NCI-H748 treated with DMSO at 0.1 percent for 48 hours (cell line): ENCODE results near the gene HAO2.
"Not testable (repeated sequence)": the region's sequence is repeated elsewhere in the genome, so short reads cannot be mapped to it uniquely, and the experiment has no call there.

Experiments used
- DNase-seq: peaks from one replicate; lab custom pipeline; 2025; lab: John Stamatoyannopoulos, UW

The HAO2 gene

DNA sequence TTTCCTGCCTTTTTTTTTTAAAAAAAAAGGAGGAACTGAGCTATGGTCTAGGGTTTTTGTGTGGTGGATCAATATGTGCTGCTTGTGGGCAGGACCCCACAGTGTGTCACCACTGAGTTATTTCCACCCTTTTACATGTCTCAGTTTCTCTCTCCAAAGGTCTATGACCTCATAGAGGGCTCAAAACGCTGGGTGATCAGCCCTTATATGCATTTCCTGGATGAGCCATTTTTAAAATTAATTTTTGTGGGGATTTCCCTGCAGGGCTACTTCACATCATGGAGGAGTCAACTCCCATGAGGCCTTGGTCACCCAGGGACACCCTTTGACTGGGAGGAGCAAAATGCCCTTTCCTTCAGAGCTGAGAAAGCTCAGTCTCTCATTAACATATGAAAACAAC is 20.7 kb upstream of the HAO2 start:
- DNase-seq = no peak

DNA sequence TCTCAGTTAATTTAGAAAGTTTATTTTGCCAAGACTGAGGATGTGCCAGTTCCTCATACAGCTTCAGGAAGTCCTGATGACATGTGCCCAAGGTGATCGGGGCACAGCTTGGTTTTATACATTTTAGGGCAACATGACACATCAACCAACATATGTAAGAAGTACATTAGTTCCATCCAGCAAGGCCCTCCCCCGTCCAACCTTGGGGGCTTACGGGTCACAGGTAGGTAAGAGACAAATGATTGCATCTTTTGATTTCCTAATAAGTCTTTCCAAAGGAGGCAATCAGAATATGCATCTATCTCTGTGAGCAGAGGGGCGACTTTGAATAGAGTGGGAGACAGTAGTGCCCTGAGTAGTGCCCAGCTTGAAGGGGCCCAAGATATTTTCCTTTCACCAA is 19.6 kb upstream of the HAO2 start:
- DNase-seq = no peak

DNA sequence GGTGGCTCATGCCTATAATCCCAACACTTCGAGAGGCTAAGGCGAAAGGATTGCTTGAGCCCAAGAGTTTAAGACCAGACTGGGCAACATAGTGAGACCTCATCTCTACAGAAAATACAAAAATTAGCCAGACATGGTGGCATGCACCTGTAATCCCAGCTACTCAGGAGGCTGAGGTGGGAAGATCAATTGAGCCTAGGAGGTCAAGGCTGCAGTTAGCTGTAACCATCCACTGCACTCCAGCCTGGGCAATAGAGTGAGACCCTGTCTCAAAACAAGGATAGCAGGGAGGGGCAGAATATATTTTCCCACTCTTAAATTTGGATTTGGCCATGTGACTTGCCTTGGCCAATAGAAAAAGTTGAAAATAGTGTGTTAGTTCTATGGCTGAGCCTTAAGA is 17.7 kb upstream of the HAO2 start:
- DNase-seq = not testable (repeated sequence)

DNA sequence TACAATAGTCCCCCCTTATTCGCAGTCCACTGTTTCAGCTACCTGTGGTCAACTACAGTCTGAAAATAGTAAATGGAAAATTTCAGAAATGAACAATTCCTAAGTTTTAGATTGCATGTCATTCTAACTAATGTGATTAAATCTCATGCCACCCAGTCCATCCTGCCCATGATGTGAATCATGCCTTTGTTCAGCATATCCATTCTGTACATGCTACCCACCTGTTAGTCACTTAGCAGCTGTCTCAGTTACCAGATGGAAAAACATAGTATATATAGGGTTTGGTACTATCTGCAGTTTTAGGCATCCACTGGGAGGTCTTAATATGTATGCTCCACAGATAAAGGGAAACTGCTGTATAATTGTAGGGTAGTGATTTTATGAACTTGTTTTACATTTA is 16.6 kb upstream of the HAO2 start:
- no peak for DNase-seq

DNA sequence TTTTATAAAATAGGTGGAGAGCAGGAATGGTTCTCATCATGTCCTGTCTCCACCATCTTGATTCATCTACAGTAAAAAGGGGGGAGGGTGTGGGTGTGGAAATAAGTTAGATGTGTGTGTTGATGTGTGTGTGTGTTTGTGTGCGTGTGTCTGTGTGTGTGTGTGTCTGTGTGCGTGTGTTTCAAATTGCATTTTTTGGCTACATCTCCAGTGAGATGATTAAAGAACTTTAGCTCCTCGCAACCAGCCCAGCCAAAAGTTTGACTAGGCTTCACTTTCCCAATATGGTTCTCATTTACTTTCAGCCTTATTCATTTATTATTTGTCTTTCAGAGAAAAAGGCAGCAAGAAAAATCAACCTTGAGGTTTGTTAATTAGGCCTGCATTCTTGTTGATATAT is 14.7 kb upstream of the HAO2 start:
- DNase-seq = no peak

DNA sequence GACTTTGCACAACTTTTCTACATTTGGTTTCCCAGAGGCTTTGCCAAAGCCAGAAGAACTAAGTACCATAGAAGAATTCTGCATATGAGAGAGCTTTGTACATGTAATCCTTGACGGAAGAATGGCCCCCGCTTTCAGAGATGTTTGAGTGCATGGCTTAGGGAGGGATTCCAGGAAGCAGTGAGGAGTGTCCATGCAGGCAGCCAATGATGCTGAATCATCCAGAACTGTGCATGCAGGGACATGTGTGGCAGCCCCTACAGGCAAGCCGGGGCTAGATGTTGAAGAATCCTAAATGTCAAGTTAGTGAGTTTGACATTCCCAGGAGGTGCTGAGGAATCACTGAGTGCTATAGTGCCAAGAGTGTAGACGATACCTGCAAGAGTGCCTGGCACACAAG is 9.9 kb upstream of the HAO2 start:
- DNase-seq = no peak

DNA sequence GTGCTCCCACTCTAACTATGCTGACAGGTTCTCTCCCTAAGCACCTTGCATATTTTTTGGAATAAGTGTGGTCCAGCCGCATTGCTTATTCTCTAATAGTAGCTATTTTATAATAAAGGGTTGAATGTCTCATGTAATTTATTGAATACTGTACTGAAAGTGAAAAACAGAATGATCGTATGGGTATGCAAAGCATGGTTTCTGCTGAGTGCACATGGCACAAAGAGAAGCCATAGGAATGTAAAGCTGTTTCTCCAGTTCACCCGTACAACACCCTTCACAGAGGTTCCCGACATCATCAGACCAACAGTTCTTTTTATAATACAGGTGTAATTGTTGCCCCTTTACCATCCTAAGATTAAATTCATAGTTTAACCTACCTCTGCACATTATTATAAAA is 8.9 kb upstream of the HAO2 start:
- no peak for DNase-seq

DNA sequence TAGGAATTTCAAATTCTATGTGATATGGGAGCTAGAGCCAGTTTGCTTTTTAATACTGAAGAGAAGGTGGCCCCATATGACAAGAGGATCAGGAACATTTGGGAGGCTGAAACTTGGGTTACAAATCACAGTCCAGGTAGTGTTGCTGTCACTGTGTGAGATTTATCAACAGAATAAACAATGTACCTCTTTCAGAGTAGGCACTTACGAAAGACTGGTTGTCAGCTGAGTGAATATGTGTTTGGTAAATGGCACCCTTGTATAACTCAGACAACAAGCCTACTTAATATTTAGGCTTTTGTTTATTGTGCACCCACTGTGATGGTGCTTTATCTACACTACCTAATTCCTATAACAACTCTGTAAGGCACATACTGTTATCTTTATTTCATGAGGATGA is 7.4 kb upstream of the HAO2 start:
- DNase-seq = no peak

DNA sequence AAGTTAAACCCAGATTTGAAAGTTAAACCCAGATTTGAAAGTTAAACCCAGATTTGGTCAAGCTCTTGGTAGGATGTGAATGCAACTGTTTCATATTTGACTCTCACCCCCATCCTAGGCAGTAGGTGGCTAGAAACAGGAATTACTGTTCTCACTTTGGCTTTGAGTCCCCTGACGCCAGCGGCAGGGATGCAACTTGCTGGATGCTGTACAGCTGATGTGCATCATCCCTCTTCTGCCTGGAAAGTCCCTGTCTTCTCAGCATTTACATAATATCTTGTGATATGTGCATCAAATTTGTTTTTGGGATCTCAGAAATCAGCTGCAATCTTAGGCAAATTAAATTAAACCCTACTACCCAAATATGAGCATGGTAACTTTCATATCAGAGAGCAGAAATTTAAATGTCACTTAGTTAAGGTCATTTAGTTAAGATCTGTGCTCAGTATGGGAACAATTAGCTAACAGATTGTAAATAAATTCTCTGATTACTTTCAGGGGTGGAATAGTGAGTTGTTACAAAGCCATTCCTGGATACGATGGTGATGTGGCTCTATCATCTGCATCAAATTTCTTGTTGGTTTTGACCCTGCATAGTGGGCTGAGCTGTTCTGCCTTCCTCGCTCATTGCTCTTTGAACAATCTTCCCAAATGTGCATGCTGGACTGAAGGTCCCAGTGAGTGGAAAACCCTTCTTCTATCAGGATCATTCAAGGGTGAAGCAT is 6.8 kb upstream of the HAO2 start:
- no peak for DNase-seq

DNA sequence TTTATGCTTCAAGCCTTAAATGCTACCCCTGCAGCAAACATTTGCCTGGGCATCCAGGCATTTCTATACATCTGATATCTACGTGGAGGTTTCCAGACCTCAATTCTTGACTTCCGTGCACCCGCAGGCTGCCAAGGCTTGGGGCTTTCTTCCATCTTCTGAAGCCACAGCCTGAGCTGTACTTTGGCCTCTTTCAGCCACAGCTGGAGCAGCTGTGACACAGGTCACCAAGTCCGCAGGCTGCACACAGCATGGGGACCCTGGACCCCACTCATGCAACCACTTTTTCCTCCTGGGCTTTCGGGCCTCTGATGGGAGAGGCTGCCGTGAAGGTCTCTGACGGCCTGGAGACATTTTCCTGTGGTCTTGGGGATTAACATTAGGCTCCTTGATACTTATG is 5.4 kb upstream of the HAO2 start:
- no peak for DNase-seq

DNA sequence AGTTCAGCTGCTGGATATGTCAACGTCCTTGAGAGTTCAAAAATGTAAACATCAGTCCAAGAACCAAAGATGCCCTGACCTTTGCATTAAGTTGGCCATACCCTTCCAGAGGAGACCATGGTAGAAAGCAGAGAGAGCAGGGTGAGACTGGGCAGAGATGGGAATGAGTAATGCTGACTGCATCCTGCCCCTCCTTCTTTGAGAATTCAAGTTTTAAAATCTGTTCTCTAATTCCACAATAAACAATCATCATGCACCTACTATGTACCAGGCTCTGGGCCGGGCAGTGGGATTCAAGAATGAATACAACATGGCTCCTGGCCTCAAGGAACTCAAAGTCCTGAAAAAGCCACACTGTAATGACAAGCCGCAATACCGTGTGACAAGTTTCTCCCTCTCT is 3.9 kb upstream of the HAO2 start:
- DNase-seq = no peak

DNA sequence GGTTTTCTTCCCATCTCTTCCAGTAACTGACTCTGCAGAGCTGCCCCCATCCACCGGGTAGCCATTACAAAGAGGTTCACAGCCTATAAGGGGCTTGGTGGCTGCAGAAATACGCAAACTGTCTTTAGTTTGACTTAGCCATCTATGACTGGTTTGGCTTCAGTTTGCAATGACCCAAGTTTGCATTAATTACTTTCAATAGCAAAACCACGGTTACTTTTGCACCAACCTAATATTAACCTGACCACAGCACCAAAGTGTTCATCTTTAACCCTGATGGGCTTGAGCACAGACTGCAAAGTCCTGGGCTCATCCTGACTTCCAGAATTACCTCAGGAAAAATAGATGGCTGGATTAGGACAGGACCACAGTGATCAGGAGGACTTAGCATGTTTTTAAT is 2.2 kb upstream of the HAO2 start:
- DNase-seq = no peak

DNA sequence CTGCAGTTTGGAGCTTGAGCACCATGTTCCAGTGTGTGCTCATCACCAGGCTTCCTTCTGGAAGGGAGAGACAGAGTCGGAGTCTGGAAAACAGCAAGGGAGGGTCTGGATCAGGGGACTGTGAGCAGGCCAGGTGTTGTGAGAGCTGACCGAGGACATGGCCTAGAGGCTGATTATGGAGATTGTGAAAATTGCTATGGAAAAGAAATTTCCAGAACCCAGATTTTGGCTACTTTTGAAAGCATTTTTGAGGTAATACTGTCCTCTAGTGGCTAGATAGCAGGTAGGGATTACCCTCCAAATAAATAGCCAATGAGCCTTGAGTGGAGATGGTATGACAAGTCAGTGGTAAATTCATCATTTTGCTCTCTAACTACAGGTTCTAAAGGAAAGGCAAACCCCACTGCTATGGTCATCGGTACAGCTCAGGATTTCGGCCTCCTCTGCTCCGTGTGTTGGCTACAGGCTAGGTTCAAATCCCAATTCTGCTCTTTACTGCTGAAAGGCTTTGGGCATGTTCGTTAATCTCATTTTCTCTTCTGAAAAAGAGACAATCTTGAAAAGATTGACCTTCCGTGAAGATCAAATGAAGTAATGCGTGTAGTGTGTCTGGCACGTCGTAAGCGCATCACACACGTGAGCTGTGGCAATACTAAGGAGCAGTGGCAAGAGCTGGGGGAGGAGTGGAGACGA is 1.0 kb upstream of the HAO2 start:
- DNase-seq = no peak

DNA sequence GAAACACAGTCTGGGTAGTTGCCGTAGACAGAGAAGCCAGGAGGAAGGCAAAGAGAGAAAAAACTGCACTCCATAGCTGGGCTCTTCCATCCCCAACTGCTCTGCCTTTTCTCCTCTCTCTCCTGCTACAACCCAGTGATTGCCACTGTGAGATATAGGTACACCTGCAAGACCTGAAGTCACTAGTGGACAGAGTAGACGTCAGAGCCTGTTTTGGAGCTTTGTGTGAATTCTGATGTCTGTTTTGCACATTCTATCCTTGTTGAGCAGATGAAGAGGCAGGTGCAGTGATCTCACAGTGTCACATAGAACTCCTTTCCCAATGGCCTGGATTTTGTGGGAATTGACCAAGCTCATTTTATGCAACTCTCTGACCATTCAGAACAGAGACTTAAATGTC is 2.2 kb downstream of the HAO2 start:
- no peak for DNase-seq

DNA sequence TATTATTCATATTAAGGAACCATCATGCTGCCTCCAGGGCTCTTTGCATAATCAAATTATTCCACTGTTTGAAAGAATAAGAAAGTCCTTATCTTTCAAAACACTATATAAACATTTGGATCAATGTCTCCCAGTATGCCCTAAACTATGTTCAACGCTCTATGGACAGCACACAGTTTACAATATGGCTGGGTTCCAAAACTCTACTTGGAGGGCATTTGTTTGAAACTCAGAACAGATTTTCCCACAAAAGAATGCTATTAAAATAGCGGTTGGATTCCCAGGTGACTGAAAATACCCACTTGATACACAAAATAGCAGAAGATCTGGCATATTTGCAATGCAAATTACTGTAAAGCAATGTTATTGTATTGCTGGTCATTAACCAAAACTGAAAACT is 3.2 kb downstream of the HAO2 start:
- DNase-seq = no peak

DNA sequence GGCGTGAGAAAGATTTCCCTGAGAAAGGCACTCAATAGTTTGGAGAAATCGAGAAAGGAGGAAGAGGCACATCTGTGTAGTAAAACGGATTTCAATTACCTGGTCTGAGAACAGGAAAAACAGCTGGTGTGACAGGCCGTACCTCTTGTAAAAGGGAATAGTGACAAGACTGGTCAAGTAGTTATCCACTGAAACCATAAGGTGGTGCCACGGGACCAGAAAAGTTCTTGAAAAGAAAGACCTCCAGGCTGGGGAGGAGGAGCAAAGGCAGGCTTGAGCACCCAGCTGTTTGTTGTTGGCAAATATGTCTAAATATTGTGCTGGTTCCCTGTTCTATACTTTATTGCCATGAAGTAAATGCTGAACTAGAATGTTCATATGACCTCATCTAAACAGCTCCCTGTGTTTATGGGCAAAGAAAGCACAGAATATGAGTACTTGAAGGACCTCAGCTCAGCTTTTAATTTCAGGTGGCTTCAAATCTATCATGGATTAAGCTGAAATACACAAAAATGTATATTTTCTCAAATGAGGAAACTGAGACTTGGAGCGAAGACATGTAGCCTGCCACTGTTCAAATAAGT is 4.0 kb downstream of the HAO2 start:
- no peak for DNase-seq

DNA sequence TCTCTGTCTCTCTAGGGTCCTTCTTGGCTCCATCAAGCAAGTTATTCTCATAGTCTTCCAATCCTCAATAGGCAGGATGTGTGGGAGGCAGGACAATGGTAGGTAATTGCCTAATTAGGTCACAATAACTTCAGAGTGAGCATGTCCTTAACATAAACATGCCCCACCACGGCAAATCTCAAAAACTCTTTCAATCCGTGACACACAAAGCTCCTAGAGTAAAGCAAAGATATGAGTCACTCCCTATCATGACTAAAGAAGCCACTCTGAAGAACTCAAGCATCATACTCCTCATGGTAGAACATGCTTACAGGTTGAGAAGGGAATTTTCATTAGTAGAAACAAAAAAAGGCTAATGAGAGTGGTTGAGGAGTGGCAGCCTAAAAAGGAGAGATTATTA is 4.9 kb downstream of the HAO2 start:
- DNase-seq = no peak

DNA sequence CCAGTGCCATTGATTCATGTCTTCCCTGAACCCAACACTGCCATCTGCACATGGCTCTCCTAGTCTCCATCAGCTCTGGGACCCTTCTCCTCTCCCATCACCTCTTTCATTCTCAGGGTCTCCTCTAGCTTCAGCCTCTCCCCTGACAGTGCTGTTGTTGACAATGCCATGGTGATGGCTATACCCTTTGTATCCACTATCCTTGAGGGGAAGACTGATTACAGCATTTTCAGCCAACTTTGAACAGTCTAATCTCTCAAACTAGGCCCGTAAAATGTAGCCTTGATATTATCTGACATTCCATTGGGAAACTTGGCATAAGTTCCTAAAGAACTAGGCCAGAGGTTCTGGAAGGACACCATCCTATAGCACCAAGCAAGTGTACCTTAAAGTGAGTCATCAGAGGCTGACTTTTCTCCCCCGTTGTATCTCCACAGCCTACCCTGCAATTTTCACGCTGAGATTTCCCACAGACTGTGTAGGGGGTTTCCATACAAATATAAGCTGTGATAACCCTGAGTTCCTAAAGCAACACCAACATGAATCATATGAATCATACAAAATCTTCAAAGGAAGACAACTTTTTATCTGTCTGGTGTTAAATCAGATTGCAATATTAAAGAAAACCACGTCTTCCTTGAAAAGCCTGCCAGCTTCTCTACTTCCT is 5.8 kb downstream of the HAO2 start:
- DNase-seq = no peak

DNA sequence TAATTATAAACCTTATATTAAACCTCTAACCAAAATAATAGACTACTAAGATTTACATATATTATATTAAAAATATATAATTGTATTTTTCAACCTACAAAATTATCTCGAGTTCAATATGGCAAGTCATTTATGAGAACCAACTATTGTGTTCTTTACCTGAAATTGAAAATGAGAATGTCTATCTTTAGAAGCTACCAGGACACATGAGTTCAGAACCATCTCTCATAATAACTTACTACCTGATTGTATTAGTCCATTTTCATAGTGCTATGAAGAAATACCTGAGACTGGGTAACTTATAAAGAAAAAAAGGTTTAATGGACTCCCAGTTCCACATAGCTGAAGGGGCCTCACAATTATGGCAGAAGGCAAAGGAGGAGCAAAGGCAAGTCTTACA is 6.8 kb downstream of the HAO2 start:
- DNase-seq = no peak

DNA sequence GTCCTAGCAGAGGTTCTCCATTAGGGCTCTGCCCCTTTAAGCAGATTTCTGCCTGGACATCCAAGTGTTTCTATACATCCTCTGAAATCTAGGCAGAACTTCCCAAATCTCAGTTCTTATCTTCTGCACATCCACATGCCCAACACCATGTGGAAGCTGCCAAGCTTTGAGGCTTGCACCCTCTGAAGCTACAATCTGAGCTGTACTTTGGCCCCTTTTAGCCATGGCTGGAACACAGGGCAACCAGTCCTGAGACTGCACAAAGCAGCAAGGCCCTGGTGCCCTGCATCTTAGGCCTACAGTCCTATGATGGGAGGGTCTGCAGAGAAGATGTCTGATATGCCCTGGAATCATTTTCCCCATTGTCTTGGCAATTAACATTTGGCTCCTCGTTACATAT is 8.0 kb downstream of the HAO2 start:
- no peak for DNase-seq

DNA sequence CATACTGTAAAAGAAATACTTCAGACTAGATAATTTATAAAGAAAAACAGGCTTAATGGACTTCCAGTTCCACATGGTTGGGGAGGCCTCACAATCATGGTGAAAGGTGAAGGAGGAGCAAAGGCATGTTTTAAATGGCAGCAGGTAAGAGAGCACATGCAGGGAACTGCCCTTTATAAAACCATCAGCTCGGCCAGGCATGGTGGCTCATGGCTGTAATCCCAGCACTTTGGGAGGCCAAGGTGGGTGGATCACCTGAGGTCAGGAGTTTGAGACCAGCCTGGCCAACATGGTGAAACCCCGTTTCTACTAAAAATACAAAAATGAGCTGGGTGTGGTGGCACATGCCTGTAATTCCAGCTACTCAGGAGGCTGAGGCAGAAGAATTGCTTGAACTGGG is 9.0 kb downstream of the HAO2 start:
- DNase-seq = not testable (repeated sequence)

DNA sequence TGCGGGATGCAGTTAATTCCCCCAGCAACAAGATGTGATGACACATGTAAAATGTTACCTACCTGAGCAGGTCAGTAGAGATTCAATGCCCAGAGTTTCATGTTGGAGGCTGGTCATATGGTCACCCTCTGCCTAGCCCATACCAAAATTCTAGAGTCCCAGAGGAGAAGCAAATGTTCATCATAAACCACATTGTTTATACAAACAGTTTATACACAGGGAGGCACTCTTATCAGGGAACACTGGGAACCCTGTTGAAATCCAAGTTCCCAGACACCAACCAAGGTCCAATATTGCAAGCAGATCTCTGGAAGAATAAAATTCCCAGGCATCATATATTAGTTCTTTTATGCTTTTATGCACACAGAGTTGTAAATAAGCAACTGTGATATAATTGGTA is 10.5 kb downstream of the HAO2 start:
- no peak for DNase-seq

DNA sequence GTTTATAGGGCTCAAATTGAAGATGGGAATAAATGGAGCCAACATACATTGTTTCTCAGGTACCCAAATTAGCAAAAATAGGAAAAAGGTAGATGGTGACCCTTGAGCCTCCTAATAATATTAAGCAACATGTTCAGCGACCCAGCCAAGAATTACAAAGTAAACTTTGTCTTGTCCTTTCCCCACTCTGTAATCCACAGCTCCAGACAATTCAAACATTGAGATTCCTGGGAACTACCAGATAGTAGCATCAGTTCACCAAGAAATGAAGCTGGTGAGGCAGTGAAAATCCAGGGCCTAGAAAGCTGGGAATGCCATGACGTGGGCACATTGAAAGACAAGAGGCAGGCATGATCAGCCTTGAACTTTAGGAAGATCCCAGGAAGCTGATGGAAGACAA is 11.7 kb downstream of the HAO2 start:
- DNase-seq = no peak
